ENCODE measurements around the gene ZNF385B. TPM values are rescaled to one million over a fixed set of nuclear protein-coding genes. Genes with fewer than 3 reads are reported as not detected.

Gene ZNF385B
- total and polyA plus RNA-seq, 9 of the 15 experiments (the other 6 are each of a cell fraction or from before 2014, with no cell fraction given), result 0.50 TPM; not detected in 8

DNA sequence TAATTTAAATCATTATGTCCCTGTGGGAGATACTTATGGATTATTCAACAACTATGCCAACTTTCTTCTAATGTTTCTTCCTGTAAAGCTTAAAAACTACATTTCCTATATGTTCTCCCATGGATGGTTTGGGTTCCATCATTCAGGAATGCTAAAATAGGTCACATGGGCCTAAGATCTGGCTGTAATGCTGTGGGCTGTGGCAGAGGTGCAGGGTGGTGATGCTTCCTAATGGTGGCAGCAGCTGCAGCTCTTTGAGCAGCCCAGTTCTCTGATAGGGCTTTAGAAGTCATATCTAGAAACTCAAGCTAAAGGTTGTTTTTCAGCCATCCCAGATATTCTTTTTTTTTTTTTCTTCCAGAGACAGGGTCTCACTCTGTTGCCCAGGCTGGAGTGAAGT is 266.1 kb downstream of the ZNF385B start (continued):
- TF ChIP-seq, protein P1, sequence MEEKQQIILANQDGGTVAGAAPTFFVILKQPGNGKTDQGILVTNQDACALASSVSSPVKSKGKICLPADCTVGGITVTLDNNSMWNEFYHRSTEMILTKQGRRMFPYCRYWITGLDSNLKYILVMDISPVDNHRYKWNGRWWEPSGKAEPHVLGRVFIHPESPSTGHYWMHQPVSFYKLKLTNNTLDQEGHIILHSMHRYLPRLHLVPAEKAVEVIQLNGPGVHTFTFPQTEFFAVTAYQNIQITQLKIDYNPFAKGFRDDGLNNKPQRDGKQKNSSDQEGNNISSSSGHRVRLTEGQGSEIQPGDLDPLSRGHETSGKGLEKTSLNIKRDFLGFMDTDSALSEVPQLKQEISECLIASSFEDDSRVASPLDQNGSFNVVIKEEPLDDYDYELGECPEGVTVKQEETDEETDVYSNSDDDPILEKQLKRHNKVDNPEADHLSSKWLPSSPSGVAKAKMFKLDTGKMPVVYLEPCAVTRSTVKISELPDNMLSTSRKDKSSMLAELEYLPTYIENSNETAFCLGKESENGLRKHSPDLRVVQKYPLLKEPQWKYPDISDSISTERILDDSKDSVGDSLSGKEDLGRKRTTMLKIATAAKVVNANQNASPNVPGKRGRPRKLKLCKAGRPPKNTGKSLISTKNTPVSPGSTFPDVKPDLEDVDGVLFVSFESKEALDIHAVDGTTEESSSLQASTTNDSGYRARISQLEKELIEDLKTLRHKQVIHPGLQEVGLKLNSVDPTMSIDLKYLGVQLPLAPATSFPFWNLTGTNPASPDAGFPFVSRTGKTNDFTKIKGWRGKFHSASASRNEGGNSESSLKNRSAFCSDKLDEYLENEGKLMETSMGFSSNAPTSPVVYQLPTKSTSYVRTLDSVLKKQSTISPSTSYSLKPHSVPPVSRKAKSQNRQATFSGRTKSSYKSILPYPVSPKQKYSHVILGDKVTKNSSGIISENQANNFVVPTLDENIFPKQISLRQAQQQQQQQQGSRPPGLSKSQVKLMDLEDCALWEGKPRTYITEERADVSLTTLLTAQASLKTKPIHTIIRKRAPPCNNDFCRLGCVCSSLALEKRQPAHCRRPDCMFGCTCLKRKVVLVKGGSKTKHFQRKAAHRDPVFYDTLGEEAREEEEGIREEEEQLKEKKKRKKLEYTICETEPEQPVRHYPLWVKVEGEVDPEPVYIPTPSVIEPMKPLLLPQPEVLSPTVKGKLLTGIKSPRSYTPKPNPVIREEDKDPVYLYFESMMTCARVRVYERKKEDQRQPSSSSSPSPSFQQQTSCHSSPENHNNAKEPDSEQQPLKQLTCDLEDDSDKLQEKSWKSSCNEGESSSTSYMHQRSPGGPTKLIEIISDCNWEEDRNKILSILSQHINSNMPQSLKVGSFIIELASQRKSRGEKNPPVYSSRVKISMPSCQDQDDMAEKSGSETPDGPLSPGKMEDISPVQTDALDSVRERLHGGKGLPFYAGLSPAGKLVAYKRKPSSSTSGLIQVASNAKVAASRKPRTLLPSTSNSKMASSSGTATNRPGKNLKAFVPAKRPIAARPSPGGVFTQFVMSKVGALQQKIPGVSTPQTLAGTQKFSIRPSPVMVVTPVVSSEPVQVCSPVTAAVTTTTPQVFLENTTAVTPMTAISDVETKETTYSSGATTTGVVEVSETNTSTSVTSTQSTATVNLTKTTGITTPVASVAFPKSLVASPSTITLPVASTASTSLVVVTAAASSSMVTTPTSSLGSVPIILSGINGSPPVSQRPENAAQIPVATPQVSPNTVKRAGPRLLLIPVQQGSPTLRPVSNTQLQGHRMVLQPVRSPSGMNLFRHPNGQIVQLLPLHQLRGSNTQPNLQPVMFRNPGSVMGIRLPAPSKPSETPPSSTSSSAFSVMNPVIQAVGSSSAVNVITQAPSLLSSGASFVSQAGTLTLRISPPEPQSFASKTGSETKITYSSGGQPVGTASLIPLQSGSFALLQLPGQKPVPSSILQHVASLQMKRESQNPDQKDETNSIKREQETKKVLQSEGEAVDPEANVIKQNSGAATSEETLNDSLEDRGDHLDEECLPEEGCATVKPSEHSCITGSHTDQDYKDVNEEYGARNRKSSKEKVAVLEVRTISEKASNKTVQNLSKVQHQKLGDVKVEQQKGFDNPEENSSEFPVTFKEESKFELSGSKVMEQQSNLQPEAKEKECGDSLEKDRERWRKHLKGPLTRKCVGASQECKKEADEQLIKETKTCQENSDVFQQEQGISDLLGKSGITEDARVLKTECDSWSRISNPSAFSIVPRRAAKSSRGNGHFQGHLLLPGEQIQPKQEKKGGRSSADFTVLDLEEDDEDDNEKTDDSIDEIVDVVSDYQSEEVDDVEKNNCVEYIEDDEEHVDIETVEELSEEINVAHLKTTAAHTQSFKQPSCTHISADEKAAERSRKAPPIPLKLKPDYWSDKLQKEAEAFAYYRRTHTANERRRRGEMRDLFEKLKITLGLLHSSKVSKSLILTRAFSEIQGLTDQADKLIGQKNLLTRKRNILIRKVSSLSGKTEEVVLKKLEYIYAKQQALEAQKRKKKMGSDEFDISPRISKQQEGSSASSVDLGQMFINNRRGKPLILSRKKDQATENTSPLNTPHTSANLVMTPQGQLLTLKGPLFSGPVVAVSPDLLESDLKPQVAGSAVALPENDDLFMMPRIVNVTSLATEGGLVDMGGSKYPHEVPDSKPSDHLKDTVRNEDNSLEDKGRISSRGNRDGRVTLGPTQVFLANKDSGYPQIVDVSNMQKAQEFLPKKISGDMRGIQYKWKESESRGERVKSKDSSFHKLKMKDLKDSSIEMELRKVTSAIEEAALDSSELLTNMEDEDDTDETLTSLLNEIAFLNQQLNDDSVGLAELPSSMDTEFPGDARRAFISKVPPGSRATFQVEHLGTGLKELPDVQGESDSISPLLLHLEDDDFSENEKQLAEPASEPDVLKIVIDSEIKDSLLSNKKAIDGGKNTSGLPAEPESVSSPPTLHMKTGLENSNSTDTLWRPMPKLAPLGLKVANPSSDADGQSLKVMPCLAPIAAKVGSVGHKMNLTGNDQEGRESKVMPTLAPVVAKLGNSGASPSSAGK (IDR thresholded peaks at IDR 0.05), result no peak
- TF ChIP-seq TBL1XR1 (IDR thresholded peaks at IDR 0.05; ENCODE audit: low read length in 2 of 2) (no peak), ZC3H8 (IDR thresholded peaks at IDR 0.05) (no peak)
- TF ChIP-seq, protein P2, sequence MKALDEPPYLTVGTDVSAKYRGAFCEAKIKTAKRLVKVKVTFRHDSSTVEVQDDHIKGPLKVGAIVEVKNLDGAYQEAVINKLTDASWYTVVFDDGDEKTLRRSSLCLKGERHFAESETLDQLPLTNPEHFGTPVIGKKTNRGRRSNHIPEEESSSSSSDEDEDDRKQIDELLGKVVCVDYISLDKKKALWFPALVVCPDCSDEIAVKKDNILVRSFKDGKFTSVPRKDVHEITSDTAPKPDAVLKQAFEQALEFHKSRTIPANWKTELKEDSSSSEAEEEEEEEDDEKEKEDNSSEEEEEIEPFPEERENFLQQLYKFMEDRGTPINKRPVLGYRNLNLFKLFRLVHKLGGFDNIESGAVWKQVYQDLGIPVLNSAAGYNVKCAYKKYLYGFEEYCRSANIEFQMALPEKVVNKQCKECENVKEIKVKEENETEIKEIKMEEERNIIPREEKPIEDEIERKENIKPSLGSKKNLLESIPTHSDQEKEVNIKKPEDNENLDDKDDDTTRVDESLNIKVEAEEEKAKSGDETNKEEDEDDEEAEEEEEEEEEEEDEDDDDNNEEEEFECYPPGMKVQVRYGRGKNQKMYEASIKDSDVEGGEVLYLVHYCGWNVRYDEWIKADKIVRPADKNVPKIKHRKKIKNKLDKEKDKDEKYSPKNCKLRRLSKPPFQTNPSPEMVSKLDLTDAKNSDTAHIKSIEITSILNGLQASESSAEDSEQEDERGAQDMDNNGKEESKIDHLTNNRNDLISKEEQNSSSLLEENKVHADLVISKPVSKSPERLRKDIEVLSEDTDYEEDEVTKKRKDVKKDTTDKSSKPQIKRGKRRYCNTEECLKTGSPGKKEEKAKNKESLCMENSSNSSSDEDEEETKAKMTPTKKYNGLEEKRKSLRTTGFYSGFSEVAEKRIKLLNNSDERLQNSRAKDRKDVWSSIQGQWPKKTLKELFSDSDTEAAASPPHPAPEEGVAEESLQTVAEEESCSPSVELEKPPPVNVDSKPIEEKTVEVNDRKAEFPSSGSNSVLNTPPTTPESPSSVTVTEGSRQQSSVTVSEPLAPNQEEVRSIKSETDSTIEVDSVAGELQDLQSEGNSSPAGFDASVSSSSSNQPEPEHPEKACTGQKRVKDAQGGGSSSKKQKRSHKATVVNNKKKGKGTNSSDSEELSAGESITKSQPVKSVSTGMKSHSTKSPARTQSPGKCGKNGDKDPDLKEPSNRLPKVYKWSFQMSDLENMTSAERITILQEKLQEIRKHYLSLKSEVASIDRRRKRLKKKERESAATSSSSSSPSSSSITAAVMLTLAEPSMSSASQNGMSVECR (CRISPR knock-in tag; IDR thresholded peaks at IDR 0.05), result no peak
